ENCODE data around the gene TMOD1. TPM values are rescaled to one million over a fixed set of nuclear protein-coding genes. Genes with fewer than 3 reads are reported as not detected.

TMOD1 gene
- total RNA-seq, 4 donors from 2014 or later = 30.0 to 47.0 (median 36.0) TPM

DNA sequence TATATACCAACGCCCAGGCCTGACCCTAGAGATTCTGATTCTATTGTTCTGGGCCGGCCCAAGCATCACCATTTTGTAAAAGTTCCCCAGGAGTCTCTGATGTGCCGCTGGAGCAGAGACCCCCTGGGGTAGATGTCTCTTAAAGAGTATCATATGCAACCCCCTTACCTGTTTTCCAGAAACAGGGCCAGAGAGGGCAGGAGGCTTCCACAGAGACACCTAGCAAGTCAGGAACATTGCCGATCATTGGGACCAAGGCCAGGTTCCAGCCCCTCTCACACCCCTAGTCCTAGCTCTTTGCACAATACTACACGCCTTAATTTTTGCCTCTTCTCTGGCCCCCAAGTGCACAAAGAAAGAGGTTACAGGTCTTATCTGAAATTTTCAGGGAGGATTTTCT, 63.8 kb downstream of the TMOD1 start:
- Histone ChIP-seq H3K27me3 (no peaks in the 10 kb centered on the region), H3K4me3 (no peak overlapping the region), H3K27ac (peak overlapping the region in 2 of 4 donors; percentile 43 to 85), H3K36me3 (peaks cover 0 to 23% (median 0%) of the 10 kb centered on the region in 3 donors), H3K9me3 (no peaks in the 10 kb centered on the region), H3K4me1 (peaks cover 0 to 46% (median 16%) of the 10 kb centered on the region in 4 donors)
- WGBS, 2 donors = 80 to 89% methylated on average over 5 of the region's 5 CpGs
- TF ChIP-seq, protein P1, sequence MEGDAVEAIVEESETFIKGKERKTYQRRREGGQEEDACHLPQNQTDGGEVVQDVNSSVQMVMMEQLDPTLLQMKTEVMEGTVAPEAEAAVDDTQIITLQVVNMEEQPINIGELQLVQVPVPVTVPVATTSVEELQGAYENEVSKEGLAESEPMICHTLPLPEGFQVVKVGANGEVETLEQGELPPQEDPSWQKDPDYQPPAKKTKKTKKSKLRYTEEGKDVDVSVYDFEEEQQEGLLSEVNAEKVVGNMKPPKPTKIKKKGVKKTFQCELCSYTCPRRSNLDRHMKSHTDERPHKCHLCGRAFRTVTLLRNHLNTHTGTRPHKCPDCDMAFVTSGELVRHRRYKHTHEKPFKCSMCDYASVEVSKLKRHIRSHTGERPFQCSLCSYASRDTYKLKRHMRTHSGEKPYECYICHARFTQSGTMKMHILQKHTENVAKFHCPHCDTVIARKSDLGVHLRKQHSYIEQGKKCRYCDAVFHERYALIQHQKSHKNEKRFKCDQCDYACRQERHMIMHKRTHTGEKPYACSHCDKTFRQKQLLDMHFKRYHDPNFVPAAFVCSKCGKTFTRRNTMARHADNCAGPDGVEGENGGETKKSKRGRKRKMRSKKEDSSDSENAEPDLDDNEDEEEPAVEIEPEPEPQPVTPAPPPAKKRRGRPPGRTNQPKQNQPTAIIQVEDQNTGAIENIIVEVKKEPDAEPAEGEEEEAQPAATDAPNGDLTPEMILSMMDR (IDR thresholded peaks at IDR 0.05) = no peak
- TF ChIP-seq POLR2A (IDR thresholded peaks at IDR 0.05) (no peak), EP300 (IDR thresholded peaks at IDR 0.05) (no peak)
- DNase-seq (ENCODE audit: low spot score in 2 of 2) = no peak

DNA sequence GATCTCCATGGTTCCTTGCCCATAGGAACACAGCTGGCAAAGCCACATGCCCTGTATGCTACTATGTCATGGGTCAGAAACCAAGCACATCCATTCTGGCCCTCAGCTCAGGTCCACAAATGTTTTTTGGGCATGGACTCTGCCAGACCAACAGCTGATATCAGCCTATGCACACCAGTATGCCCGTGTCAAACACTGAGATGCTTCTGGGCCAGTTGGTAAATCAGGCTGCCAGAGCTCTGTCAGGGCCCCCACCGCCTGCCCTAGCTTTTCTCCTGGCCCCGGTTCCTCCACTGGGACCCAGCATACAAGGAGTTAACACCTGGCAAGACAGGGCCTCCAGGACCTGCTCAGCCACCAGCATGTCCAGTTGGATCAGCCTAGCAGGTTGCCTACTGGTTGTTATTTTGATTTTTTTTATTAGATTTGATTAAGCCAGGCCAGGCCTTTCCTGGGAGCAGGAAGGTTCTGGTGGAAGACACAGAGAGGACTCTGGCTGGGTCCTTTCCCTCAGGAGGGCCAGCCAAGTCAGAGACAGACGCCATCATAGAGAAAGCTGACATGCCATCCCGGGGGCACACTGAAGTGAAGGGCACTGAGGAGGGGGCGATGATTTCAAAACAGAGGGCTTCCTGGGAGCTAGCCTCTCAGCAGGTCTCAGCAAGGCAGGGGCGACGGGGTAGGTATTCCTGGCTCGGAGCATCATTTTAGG, 65.9 kb downstream of the TMOD1 start:
- H3K27me3 ChIP-seq = no peaks in the 10 kb centered on the region
- DNase-seq (ENCODE audit: low spot score in 2 of 2) = no peak
- WGBS, 2 donors = 72 to 89% methylated on average over 9 of the region's 9 CpGs
- H3K4me1 ChIP-seq = peaks cover 0 to 43% (median 16%) of the 10 kb centered on the region in 4 donors
- no peak overlapping the region for H3K27ac ChIP-seq
- H3K9me3 ChIP-seq = no peaks in the 10 kb centered on the region
- TF ChIP-seq EP300 (IDR thresholded peaks at IDR 0.05) (no peak), POLR2A (IDR thresholded peaks at IDR 0.05) (no peak)
- TF ChIP-seq, protein P1 (IDR thresholded peaks at IDR 0.05) = no peak
- peaks cover 0 to 32% (median 0%) of the 10 kb centered on the region in 3 donors for H3K36me3 ChIP-seq
- no peak overlapping the region for H3K4me3 ChIP-seq

DNA sequence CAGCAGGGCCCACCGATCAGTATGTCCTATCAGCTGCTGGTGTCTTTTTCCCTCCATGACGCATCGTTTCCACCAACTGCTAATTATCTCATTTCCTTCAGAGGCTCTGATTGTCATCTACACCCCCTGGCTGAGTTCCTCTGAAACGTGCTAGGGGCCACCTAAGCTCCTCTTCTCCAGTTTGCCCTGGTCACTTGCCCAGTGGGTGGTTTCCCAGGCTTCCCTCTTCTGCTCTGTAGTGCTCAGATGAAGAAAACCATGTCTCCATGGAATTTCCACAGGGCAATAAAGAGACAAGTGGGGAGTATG, 66.4 kb downstream of the TMOD1 start:
- TF ChIP-seq POLR2A (IDR thresholded peaks at IDR 0.05) = no peak
- TF ChIP-seq, protein P1 (IDR thresholded peaks at IDR 0.05) = no peak
- no peak for TF ChIP-seq EP300 (IDR thresholded peaks at IDR 0.05)
- H3K27ac ChIP-seq = no peak overlapping the region
- H3K4me1 ChIP-seq = peaks cover 0 to 37% (median 16%) of the 10 kb centered on the region in 4 donors
- peaks cover 0 to 33% (median 0%) of the 10 kb centered on the region in 3 donors for H3K36me3 ChIP-seq
- no peak overlapping the region for H3K4me3 ChIP-seq
- no peaks in the 10 kb centered on the region for H3K9me3 ChIP-seq
- DNase-seq (ENCODE audit: low spot score in 2 of 2) = no peak
- H3K27me3 ChIP-seq = no peaks in the 10 kb centered on the region
- 73 to 81% methylated on average over 4 of the region's 4 CpGs for WGBS, 2 donors

DNA sequence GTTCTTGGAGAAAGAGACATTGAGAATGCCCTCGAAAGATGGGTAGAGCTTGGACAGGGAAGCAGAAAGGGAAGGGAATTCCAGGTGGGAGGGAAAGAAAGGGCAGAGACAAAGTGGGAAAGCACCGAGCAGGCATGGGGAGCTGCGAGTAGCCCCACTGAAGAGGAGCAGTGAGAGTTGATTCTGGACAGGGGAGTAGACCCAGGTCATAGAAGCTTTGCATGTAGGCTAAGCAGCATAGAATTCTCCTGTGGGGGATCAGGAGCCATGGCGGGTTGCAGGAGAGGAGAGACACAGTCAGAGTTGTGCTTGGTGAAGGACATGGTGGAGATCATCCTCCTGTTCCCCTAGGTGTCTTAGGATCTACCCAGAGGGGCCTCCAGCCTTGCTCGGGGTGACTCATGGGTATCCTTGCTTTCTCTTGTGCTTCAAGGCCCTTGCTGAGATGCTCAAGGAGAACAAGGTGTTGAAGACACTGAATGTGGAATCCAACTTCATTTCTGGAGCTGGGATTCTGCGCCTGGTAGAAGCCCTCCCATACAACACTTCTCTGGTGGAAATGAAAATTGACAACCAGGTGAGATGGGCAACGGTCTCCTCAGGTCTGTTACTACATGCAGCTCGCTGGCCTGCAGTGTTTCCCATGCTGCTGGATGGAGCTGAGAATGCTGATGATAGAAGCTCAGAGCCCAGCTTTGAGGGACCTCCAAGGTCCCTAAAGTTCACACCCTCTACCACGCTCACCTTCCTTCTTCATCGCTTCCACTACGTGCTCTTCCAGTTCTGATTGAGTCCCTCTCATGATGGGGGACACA, 67.2 kb downstream of the TMOD1 start:
- Histone ChIP-seq H3K9me3 (no peaks in the 10 kb centered on the region), H3K36me3 (peaks cover 0 to 40% (median 0%) of the 10 kb centered on the region in 3 donors), H3K4me1 (peaks cover 0 to 29% (median 11%) of the 10 kb centered on the region in 4 donors), H3K27ac (no peak overlapping the region), H3K4me3 (no peak overlapping the region), H3K27me3 (no peaks in the 10 kb centered on the region)
- WGBS, 2 donors = 92 to 95% methylated on average over 11 of the region's 11 CpGs
- no peak for DNase-seq (ENCODE audit: low spot score in 2 of 2)
- TF ChIP-seq POLR2A (IDR thresholded peaks at IDR 0.05) = no peak
- TF ChIP-seq, protein P1 (IDR thresholded peaks at IDR 0.05) = no peak
- TF ChIP-seq EP300 (IDR thresholded peaks at IDR 0.05) = no peak

DNA sequence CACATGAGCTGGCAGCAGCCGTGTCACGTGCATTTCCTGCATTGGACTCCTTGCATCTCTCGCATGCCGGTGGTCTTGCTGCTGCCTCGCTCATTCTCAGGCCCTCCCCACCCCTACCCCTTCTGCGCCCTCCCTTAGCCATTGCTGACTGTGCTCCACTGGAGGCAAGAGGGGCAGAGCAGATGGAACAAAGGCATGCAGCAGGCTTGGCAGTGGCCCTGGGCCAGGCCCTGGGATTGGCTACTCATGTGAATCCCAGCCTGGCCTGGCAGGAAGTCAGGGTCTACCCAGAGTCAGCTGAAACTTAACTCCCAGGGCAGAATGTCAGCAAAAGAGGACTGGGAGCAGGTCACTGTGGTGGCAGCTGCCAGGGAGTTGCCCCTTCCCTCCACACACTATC, 69.4 kb downstream of the TMOD1 start:
- Histone ChIP-seq H3K27me3 (no peaks in the 10 kb centered on the region), H3K4me1 (peaks cover 0 to 13% (median 0%) of the 10 kb centered on the region in 4 donors), H3K36me3 (peaks cover 0 to 62% (median 0%) of the 10 kb centered on the region in 3 donors), H3K9me3 (no peaks in the 10 kb centered on the region), H3K4me3 (no peak overlapping the region), H3K27ac (peak overlapping the region in 1 of 4 donors; percentile 20)
- DNase-seq (ENCODE audit: low spot score in 2 of 2) = no peak
- no peak for TF ChIP-seq EP300 (IDR thresholded peaks at IDR 0.05)
- no peak for TF ChIP-seq POLR2A (IDR thresholded peaks at IDR 0.05)
- TF ChIP-seq, protein P1 (IDR thresholded peaks at IDR 0.05) = no peak
- WGBS, 2 donors = 65 to 85% methylated on average over 6 of the region's 6 CpGs
